Transverse colon (tissue), 4 donors: ENCODE results near the gene REV3L. TPM values are rescaled to one million over a fixed set of nuclear protein-coding genes. Genes with fewer than 3 reads are reported as not detected.

ENCODE experiments used
- DNase-seq: peaks from one replicate; pipeline ENCODE4 v3.0.0-alpha.2; 2019
- H3K27ac ChIP-seq, 4 donors: fragments of 200-600 bp; sonication (generic); 2 replicates each; pipeline ENCODE4 v1.5.1; 2016 to 2018; ENCODE audit warnings: inconsistent platforms in 4 of 4
- H3K27me3 ChIP-seq: fragments of 200-600 bp; sonication (generic); 2 replicates; pipeline ENCODE4 v1.5.1; 2017; ENCODE audit warnings: inconsistent platforms
- H3K36me3 ChIP-seq, 4 donors: fragments of 200-600 bp; sonication (generic); 2 replicates each; pipeline ENCODE4 v1.5.1; 2017 to 2019; ENCODE audit warnings: inconsistent platforms in 4 of 4
- H3K4me1 ChIP-seq, 4 donors: fragments of 200-600 bp; sonication (generic); 2 replicates each; pipeline ENCODE4 v1.5.1; 2017 to 2020; ENCODE audit warnings: inconsistent platforms in 4 of 4
- H3K4me3 ChIP-seq, 4 donors: fragments of 200-600 bp; sonication (generic); 1 replicate in 1 of 4; 2 replicates in 3 of 4; pipeline versions ENCODE4 v1.5.1 to v1.6.1; 2017 to 2019; ENCODE audit warnings: inconsistent platforms in 4 of 4
- H3K9me3 ChIP-seq, 2 donors: fragments of 200-600 bp; sonication (generic); 2 replicates each; pipeline ENCODE4 v1.5.1; 2017 to 2019; ENCODE audit warnings: inconsistent platforms in 2 of 2
- EP300 ChIP-seq: sonication (generic); formaldehyde crosslinking; IDR thresholded peaks from one replicate; pipeline ENCODE4 v1.6.1; 2017; ENCODE audit warnings: antibody characterized with exemption, low read depth
- POLR2A ChIP-seq: fragments of 450-650 bp; IDR thresholded peaks from one replicate; pipeline ENCODE4 v1.6.1; 2016; ENCODE audit warnings: antibody characterized with exemption, mild to moderate bottlenecking, moderate library complexity
- POLR2AphosphoS5 ChIP-seq, 3 donors: sonication (generic); formaldehyde crosslinking; IDR thresholded peaks; one replicate each; pipeline ENCODE4 v1.6.1; 2016; ENCODE audit warnings: antibody characterized with exemption in 3 of 3
- WGBS, 2 donors: methylation state at CpG; one replicate each; pipeline ENCODE4 v1.1.5; 2018; ENCODE audit warnings: low coverage in 1 of 2; 5-methylcytosine and 5-hydroxymethylcytosine counted together
- in situ Hi-C, 4 donors: fragments of 200-750 bp; cut with MboI; loops; one replicate each; pipeline versions ENCODE4 v1.15.0 to v1.15.1; 2017; ENCODE audit warnings: low sequenced_read_pairs in 3 of 4, low pct_ligation_motif_present in 1 of 4, low pct_unique_long_range_greater_than_20kb in 1 of 4
- intact Hi-C: fragments of 100-400 bp; cut with DNase I; formaldehyde crosslinking; loops from one replicate; pipeline ENCODE4 v1.15.1; 2023; ENCODE audit warnings: low total_unique reads
- total RNA-seq, 4 donors: library from RNA; depleted of rRNA; stranded (reverse); fragments of >200 nt; gene quantifications; one replicate each; pipeline ENCODE4 v1.1.0, GENCODE V29; 2016
- TF ChIP-seq, protein P1 (sequence below), 5 experiments: fragments of 200-600 bp in 3 of 5; fragments of 450-650 bp in 2 of 5; sonication (generic) in 3 of 5; IDR thresholded peaks; 1 replicate in 2 of 5; 2 replicates in 3 of 5; pipeline ENCODE4 v1.5.1; 2016 to 2017; ENCODE audit warnings: antibody characterized with exemption in 5 of 5, inconsistent platforms in 3 of 5, mild to moderate bottlenecking in 2 of 5, moderate library complexity in 1 of 5

Gene REV3L
- total RNA-seq, 4 donors from 2014 or later, result 24.7 to 256 (median 34.7) TPM

DNA sequence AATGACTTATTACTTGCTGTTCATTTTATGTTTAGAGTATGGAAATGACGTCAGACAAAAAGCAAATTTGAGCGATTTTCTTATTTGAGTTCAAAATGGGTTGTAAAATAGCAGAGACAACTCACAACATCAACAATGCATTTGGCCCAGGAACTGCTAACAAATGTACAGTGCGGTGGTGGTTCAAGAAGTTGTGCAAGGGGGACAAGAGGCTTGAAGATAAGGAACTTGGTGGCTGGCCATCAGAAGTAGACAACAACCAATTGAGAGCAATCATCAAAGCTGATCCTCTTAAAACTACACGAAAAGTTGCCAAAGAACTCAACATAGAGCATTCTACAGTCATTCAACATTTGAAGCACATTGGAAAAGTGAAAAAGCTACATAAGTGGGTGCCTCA, 43.8 kb downstream of the REV3L start:
- in situ Hi-C loops, result no loop called here

DNA sequence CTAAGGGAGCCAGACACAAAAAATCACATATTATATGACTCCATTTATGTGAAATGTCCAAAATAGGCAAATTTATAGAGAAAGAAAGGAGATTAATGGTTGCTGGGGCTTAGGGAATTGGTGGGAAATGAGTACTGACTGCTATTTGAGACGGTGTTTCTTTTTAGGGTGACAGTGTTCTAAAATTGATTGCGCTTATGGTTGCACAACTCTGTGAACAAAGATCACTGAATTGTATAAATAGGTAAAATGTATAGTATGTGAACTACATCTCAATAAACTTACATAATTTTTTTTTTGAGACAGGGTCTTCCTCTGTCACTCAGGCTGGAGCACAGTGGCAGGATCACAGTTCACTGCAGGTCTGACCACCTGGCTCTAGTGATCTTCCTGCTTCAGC, 45.4 kb downstream of the REV3L start:
- in situ Hi-C loops (no loop called here), intact Hi-C loops (no loop called here)
- Histone ChIP-seq H3K9me3 (no peaks in the 10 kb centered on the region), H3K36me3 (no peaks in the 10 kb centered on the region), H3K4me3 (no peak overlapping the region), H3K4me1 (peaks cover 0 to 22% (median under 1%) of the 10 kb centered on the region in 4 donors), H3K27ac (no peak overlapping the region), H3K27me3 (no peaks in the 10 kb centered on the region)
- no peak for TF ChIP-seq POLR2A
- no peak for TF ChIP-seq EP300
- TF ChIP-seq, protein P1, sequence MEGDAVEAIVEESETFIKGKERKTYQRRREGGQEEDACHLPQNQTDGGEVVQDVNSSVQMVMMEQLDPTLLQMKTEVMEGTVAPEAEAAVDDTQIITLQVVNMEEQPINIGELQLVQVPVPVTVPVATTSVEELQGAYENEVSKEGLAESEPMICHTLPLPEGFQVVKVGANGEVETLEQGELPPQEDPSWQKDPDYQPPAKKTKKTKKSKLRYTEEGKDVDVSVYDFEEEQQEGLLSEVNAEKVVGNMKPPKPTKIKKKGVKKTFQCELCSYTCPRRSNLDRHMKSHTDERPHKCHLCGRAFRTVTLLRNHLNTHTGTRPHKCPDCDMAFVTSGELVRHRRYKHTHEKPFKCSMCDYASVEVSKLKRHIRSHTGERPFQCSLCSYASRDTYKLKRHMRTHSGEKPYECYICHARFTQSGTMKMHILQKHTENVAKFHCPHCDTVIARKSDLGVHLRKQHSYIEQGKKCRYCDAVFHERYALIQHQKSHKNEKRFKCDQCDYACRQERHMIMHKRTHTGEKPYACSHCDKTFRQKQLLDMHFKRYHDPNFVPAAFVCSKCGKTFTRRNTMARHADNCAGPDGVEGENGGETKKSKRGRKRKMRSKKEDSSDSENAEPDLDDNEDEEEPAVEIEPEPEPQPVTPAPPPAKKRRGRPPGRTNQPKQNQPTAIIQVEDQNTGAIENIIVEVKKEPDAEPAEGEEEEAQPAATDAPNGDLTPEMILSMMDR (IDR thresholded peaks at IDR 0.05), result no peak
- TF ChIP-seq POLR2AphosphoS5 (IDR thresholded peaks at IDR 0.05), result no peak
- 93 to 100% methylated on average over 2 of the region's 2 CpGs for WGBS, 2 donors
- no peak for DNase-seq

More for the DNA sequence above, 43.8 kb downstream of the REV3L start:
- Histone ChIP-seq H3K4me1 (peaks cover 0 to 17% (median 0%) of the 10 kb centered on the region in 4 donors), H3K27me3 (no peaks in the 10 kb centered on the region), H3K4me3 (no peak overlapping the region), H3K9me3 (no peaks in the 10 kb centered on the region), H3K27ac (no peak overlapping the region), H3K36me3 (no peaks in the 10 kb centered on the region)
- no peak for DNase-seq
- TF ChIP-seq, protein P1 (IDR thresholded peaks at IDR 0.05), result no peak
- TF ChIP-seq EP300 (no peak), POLR2A (no peak), POLR2AphosphoS5 (IDR thresholded peaks at IDR 0.05) (no peak)
- WGBS, 2 donors, result 87 to 88% methylated on average over 4 of the region's 4 CpGs
- intact Hi-C loops, result no loop called here

DNA sequence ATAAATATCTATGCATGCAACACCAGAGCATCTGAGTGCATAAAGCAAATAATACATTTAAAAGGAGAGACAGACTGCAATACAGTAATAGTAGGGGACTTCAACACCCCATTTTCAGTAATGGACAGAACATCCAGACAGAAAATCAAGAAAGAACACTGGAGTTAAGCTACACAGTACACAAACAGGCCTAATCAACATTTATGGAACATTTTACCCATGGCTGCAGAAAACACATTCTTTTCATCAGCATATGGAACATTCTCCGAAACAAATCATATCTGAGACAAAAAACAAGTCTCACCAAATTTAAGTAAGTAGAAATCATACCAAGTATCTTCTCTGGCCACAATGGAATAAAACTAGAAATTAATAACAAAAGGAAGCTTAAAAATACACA, 50.5 kb downstream of the REV3L start:
- intact Hi-C loops (no loop called here), in situ Hi-C loops (no loop called here)
- no peak for DNase-seq
- Histone ChIP-seq H3K27ac (no peak overlapping the region), H3K27me3 (no peaks in the 10 kb centered on the region), H3K4me3 (no peak overlapping the region), H3K9me3 (peaks cover 12 to 14% of the 10 kb centered on the region in 2 donors), H3K36me3 (no peaks in the 10 kb centered on the region), H3K4me1 (peaks cover 4 to 38% (median 10%) of the 10 kb centered on the region in 4 donors)
- 84 to 100% methylated on average over 1 of the region's 1 CpG for WGBS, 2 donors
- no peak for TF ChIP-seq EP300
- TF ChIP-seq, protein P1 (IDR thresholded peaks at IDR 0.05), result no peak
- TF ChIP-seq POLR2A, result no peak
- no peak for TF ChIP-seq POLR2AphosphoS5 (IDR thresholded peaks at IDR 0.05)

DNA sequence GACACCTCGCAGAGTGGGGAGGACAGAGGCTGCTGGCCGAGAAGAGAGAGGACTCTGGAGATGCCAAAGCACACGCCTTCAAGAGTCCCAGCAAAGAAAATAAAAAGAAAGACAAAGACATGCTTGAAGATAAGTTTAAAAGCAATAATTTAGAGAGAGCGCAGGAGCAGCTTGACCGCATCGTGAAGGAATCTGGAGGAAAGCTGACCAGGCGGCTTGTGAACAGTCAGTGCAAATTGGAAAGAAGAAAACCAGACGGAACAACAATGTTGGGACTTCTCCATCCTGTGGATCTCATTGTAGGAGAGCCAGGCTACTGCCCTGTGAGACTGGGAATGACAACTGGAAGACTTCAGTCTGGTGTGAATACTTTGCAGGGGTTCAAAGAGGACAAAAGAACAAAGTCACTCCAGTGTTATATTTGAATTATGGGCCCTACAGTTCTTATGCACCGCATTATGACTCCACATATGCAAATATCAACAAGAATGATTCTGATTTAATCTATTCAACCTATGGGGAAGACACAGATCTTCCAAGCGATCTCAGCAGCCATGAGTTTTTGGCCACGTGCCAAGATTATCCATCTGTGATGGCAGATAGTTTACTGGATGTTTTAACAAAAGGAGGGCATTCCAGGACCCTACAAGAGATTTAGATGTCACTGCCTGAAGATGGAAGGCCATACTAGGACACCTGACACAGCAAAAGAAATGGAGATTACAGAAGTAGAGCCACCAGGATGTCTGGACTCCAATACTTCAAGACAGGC, 52.2 kb downstream of the REV3L start:
- Histone ChIP-seq H3K9me3 (peaks cover 12 to 14% of the 10 kb centered on the region in 2 donors), H3K36me3 (no peaks in the 10 kb centered on the region), H3K27me3 (no peaks in the 10 kb centered on the region), H3K4me3 (no peak overlapping the region), H3K27ac (peak overlapping the region in 3 of 4 donors; percentile 47 to 75 (median 72)), H3K4me1 (peaks cover 12 to 55% (median 23%) of the 10 kb centered on the region in 4 donors)
- WGBS, 2 donors, result 75 to 76% methylated on average over 10 to 11 of the region's 11 CpGs
- intact Hi-C loops (no loop called here), in situ Hi-C loops (no loop called here)
- TF ChIP-seq, protein P1 (IDR thresholded peaks at IDR 0.05), result no peak
- TF ChIP-seq POLR2AphosphoS5 (IDR thresholded peaks at IDR 0.05), result peak in 1 of 3 donors; percentile 59
- no peak for DNase-seq
